ENCODE data around the gene ERC2.

The ERC2 gene

DNA sequence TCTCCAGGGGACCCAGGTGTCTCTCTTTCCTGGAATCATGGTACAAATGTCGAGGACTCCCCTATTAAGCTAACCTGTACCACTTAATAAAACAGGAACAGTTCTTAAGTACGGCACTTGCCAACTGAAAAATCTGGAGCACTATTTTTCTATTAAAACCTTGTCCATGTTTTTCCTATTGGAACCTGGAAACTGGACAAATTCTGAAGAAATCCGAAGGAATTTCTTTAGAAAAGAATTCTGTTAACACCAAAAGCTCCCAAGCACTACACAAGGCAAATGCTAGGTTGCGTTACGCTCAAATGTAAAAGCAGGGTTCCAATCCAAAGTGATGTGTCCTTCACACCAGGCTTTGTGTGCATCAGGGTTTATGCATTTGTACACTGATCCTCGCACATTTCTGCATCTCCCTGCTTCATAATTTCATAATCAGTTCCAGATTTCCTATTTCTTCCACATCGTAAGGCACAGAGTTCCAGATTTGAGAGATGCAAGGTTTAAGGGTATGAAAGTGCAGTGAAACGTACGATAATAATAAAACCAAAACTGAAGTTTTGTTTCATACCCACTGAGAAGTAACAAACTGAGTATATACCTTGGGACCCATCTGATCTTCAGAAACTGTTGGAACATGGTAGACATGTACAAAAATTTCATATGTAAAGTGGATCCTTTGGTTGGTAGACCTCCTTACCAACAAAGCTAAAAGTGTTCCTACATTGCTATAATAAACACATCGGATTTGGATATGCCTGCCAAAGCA, 849.0 kb downstream of the ERC2 start:
- H3K4me3 ChIP-seq (ENCODE audit: low read depth, low read length), result no peak overlapping the region
- DNase-seq (ENCODE audit: low read depth), result no peak
- TF ChIP-seq, protein P1, sequence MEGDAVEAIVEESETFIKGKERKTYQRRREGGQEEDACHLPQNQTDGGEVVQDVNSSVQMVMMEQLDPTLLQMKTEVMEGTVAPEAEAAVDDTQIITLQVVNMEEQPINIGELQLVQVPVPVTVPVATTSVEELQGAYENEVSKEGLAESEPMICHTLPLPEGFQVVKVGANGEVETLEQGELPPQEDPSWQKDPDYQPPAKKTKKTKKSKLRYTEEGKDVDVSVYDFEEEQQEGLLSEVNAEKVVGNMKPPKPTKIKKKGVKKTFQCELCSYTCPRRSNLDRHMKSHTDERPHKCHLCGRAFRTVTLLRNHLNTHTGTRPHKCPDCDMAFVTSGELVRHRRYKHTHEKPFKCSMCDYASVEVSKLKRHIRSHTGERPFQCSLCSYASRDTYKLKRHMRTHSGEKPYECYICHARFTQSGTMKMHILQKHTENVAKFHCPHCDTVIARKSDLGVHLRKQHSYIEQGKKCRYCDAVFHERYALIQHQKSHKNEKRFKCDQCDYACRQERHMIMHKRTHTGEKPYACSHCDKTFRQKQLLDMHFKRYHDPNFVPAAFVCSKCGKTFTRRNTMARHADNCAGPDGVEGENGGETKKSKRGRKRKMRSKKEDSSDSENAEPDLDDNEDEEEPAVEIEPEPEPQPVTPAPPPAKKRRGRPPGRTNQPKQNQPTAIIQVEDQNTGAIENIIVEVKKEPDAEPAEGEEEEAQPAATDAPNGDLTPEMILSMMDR (IDR thresholded peaks at IDR 0.05; ENCODE audit: control insufficient read depth, extremely low read depth, insufficient read depth), result no peak

DNA sequence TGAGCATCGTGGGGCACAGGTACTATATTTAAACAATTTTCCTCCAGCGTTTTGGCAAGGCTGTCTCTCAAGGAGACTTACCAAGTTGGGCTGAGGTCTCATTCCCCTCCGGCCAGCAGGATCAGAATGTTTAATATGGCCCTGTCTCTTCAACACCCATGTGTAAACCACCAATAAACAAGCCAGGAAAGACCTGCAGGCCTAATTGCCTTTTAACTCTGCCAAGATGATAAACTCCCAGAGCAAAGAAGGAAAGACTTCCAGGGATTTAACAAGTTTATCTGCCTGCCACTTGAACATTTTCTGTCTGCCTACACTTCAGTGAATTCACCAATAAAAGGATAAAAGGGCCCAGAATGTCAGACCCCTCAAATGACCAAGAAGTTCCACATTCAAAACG, 850.9 kb downstream of the ERC2 start:
- DNase-seq (ENCODE audit: low read depth), result peak; percentile 90
- TF ChIP-seq, protein P1 (IDR thresholded peaks at IDR 0.05; ENCODE audit: control insufficient read depth, extremely low read depth, insufficient read depth), result no peak
- no peak overlapping the region for H3K4me3 ChIP-seq (ENCODE audit: low read depth, low read length)

DNA sequence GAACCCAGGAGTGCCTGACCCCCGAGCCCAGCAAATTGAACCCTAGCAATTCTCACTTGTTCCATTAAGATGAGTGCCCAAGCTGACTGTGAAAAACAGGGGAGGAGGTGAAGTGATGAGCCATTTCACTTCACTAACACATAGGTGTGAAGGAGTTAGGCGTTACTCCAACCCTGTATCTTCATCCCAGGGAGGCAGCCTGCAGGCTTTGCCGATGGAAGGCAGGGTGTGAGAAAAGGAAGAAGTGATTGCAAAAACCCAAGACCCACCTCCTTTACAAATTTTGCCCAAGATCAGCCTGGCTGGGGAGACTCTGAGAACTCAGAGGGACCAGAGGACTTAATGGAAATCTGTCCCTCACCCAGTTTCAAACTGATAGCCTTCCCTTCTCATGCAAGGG, 851.5 kb downstream of the ERC2 start:
- TF ChIP-seq, protein P1 (IDR thresholded peaks at IDR 0.05; ENCODE audit: control insufficient read depth, extremely low read depth, insufficient read depth), result no peak
- no peak overlapping the region for H3K4me3 ChIP-seq (ENCODE audit: low read depth, low read length)
- DNase-seq (ENCODE audit: low read depth), result no peak

DNA sequence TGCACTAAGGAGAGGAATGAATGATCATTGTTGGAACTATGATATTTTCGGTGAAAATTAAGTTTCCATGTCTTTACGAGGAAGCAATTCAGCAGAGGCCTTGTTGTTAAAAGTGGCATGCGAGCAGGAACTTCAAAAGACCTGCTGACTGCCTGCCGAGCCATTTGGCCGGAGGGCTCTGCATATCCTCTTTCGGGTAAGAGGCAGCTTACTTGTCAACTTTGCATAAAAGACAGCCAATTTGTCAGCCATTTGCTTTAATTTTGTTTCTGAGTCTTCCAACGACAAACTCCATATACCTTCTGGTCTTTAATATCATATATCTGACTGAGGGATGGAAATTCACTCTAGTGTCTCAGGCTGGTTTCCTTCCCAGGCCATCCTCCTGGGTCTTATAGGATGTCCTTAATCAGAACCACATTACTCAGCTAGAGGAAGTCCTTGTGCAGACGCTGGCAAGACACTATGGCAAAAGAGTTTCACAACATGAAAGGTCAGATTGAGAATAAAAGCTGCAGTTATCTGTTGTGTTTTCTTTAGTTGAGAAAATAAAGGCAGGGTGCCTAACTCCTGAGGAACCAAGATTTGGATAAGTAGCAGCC, 852.5 kb downstream of the ERC2 start:
- no peak overlapping the region for H3K4me3 ChIP-seq (ENCODE audit: low read depth, low read length)
- TF ChIP-seq, protein P1 (IDR thresholded peaks at IDR 0.05; ENCODE audit: control insufficient read depth, extremely low read depth, insufficient read depth), result no peak
- DNase-seq (ENCODE audit: low read depth), result no peak

DNA sequence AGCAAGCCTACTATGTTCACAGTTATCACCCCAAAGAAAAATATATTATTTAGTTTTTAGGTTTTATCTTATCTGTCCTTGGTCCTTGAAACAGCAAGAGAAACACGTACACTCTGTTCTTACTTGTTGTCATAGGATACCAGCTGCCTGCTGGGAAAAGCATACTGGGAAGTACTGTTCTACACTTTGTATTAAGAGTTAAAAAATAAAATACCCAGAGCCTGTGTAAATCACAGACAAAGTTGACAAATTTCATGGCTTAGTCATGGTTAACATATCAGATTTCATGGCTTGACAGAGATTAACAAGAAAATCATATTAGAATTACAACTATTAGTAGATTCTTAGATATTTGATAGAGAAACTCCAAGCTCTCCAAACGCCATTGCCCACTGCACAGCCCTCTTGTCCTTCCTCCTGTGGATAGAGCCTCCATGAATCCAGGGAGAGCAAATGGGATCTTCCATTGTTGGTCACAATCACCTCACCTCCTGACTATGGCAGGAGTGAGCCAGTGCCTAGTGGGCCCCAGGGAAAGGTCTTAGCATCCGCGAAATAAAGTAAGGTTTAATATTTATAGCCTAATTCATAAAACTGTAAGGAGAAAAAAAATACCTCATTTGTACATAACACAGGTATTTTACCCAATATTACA, 853.1 kb downstream of the ERC2 start:
- TF ChIP-seq, protein P1 (IDR thresholded peaks at IDR 0.05; ENCODE audit: control insufficient read depth, extremely low read depth, insufficient read depth), result no peak
- DNase-seq (ENCODE audit: low read depth), result peak; percentile 64
- H3K4me3 ChIP-seq (ENCODE audit: low read depth, low read length), result no peak overlapping the region

DNA sequence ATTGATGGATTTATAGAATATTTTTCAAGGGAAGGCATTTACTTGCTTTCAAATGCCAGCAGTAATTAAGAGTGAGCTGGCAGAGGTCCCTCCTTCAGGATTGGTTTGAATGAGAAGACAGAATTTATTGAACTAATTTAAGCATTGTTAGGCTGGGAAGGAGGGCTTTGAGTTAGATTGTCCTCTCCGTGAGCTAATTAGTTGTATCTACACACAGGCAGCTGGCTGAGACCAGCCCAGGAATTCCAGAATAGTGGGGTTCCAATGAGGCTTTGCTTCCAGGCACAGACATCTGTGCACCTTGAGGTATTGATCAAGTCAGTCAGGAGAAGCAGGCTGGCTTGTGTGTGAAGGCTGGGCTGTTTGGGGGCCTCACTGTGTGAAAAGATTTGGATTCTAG, 857.1 kb downstream of the ERC2 start:
- TF ChIP-seq, protein P1 (IDR thresholded peaks at IDR 0.05; ENCODE audit: control insufficient read depth, extremely low read depth, insufficient read depth), result no peak
- DNase-seq (ENCODE audit: low read depth), result no peak
- H3K4me3 ChIP-seq (ENCODE audit: low read depth, low read length), result no peak overlapping the region

Measured in LNCaP clone FGC (cell line).